GM19238 (cell line): ENCODE data around the gene SEPHS2.
"Not testable (repeated sequence)": the region's sequence is repeated elsewhere in the genome, so short reads cannot be mapped to it uniquely, and the experiment has no call there.

ENCODE experiments used
- DNase-seq: peaks from one replicate; pipeline ENCODE4 v3.0.0; 2011; ENCODE audit warnings: low spot score; ENCODE audit not compliant: insufficient read length

The SEPHS2 gene

GRCh38 chr16:30445408-30446202, at the start of gene SEPHS2:
SEPHS2 (minus strand) TSS chr16:30445874; CDS start chr16:30445727, 147 bp downstream.
- DNase-seq = peak; percentile 80

- no peak for DNase-seq
These were observed 49.0 kb upstream of the SEPHS2 start for GRCh38 chr16:30494709-30495108.

GRCh38 chr16:30493941-30494488, 48.3 kb upstream of the SEPHS2 start:
- no peak for DNase-seq

GRCh38 chr16:30491744-30492308, 46.2 kb upstream of the SEPHS2 start:
- DNase-seq = no peak

GRCh38 chr16:30491229-30491628, 45.6 kb upstream of the SEPHS2 start:
- DNase-seq = no peak

- no peak for DNase-seq
These were observed 44.5 kb upstream of the SEPHS2 start for GRCh38 chr16:30490210-30490609.

GRCh38 chr16:30488764-30489605, 43.3 kb upstream of the SEPHS2 start:
- no peak for DNase-seq

- no peak for DNase-seq
These were observed 40.3 kb upstream of the SEPHS2 start for GRCh38 chr16:30485818-30486436.

- DNase-seq = no peak
These were observed 39.2 kb upstream of the SEPHS2 start for GRCh38 chr16:30484887-30485286.

- no peak for DNase-seq
These were observed 36.7 kb upstream of the SEPHS2 start for GRCh38 chr16:30482366-30482765.

GRCh38 chr16:30481381-30481780, 35.7 kb upstream of the SEPHS2 start:
- no peak for DNase-seq

- DNase-seq = no peak
These were observed 33.2 kb upstream of the SEPHS2 start for GRCh38 chr16:30478766-30479478.

GRCh38 chr16:30477773-30478172, 32.1 kb upstream of the SEPHS2 start:
- not testable (repeated sequence) for DNase-seq

GRCh38 chr16:30476991-30477390, 31.3 kb upstream of the SEPHS2 start:
- DNase-seq = no peak

GRCh38 chr16:30474684-30475083, 29.0 kb upstream of the SEPHS2 start:
- no peak for DNase-seq

- DNase-seq = no peak
These were observed 28.4 kb upstream of the SEPHS2 start for GRCh38 chr16:30474074-30474452.

- DNase-seq = peak; percentile 39
These were observed 27.8 kb upstream of the SEPHS2 start for GRCh38 chr16:30473231-30474073.

- DNase-seq = peak; percentile 80
These were observed 26.8 kb upstream of the SEPHS2 start, which contains the start of gene ITGAL for GRCh38 chr16:30472328-30472942. ITGAL (plus strand) TSS chr16:30472742; CDS start chr16:30472838, 96 bp downstream.

- no peak for DNase-seq
These were observed 24.9 kb upstream of the SEPHS2 start for GRCh38 chr16:30470632-30470995.
